ENCODE results near the gene ANXA2R.
"Not testable (repeated sequence)": the region's sequence is repeated elsewhere in the genome, so short reads cannot be mapped to it uniquely, and the experiment has no call there.

Gene ANXA2R

GRCh38 chr5:43038496-43038989 lies 1.6 kb downstream of the ANXA2R start:
- H3K9ac ChIP-seq (ENCODE audit: low read length): no peak overlapping the region
- H3K36me3 ChIP-seq (ENCODE audit: control insufficient read depth, low read depth, low read length): no peaks in the 10 kb centered on the region
- no peak overlapping the region for H3K4me3 ChIP-seq (ENCODE audit: low read length)
- H3K27me3 ChIP-seq (ENCODE audit: control insufficient read depth, insufficient read depth, low read length): peaks cover 99% of the 10 kb centered on the region
- peaks cover 21% of the 10 kb centered on the region for H3K4me1 ChIP-seq (ENCODE audit: control insufficient read depth, low read depth, low read length)
- no peaks in the 10 kb centered on the region for H3K9me3 ChIP-seq (ENCODE audit: control insufficient read depth, low read depth, low read length)
- H3K27ac ChIP-seq (ENCODE audit: low read length): no peak overlapping the region

- peaks cover 21% of the 10 kb centered on the region for H3K4me1 ChIP-seq (ENCODE audit: control insufficient read depth, low read depth, low read length)
- H3K4me3 ChIP-seq (ENCODE audit: low read length): peak overlapping the region; percentile 17
- H3K27me3 ChIP-seq (ENCODE audit: control insufficient read depth, insufficient read depth, low read length): peaks cover 98% of the 10 kb centered on the region
- H3K9me3 ChIP-seq (ENCODE audit: control insufficient read depth, low read depth, low read length): no peaks in the 10 kb centered on the region
- no peak overlapping the region for H3K27ac ChIP-seq (ENCODE audit: low read length)
- H3K9ac ChIP-seq (ENCODE audit: low read length): no peak overlapping the region
- H3K36me3 ChIP-seq (ENCODE audit: control insufficient read depth, low read depth, low read length): no peaks in the 10 kb centered on the region
These were observed 2.3 kb downstream of the ANXA2R start for GRCh38 chr5:43037636-43038495.

GRCh38 chr5:43036856-43037635 lies 3.1 kb downstream of the ANXA2R start:
- Histone ChIP-seq H3K4me1 (ENCODE audit: control insufficient read depth, low read depth, low read length) (peaks cover 21% of the 10 kb centered on the region), H3K27me3 (ENCODE audit: control insufficient read depth, insufficient read depth, low read length) (peaks cover 90% of the 10 kb centered on the region), H3K9me3 (ENCODE audit: control insufficient read depth, low read depth, low read length) (no peaks in the 10 kb centered on the region), H3K9ac (ENCODE audit: low read length) (no peak overlapping the region), H3K36me3 (ENCODE audit: control insufficient read depth, low read depth, low read length) (no peaks in the 10 kb centered on the region), H3K4me3 (ENCODE audit: low read length) (no peak overlapping the region), H3K27ac (ENCODE audit: low read length) (no peak overlapping the region)

GRCh38 chr5:43036409-43036808 lies 3.7 kb downstream of the ANXA2R start:
- H3K27me3 ChIP-seq (ENCODE audit: control insufficient read depth, insufficient read depth, low read length): peaks cover 84% of the 10 kb centered on the region
- no peak overlapping the region for H3K27ac ChIP-seq (ENCODE audit: low read length)
- H3K9me3 ChIP-seq (ENCODE audit: control insufficient read depth, low read depth, low read length): no peaks in the 10 kb centered on the region
- peaks cover 18% of the 10 kb centered on the region for H3K4me1 ChIP-seq (ENCODE audit: control insufficient read depth, low read depth, low read length)
- no peak overlapping the region for H3K4me3 ChIP-seq (ENCODE audit: low read length)
- H3K36me3 ChIP-seq (ENCODE audit: control insufficient read depth, low read depth, low read length): no peaks in the 10 kb centered on the region
- no peak overlapping the region for H3K9ac ChIP-seq (ENCODE audit: low read length)

GRCh38 chr5:43034591-43034968 lies 5.5 kb downstream of the ANXA2R start:
- H3K4me3 ChIP-seq (ENCODE audit: low read length): no peak overlapping the region
- peaks cover 6% of the 10 kb centered on the region for H3K4me1 ChIP-seq (ENCODE audit: control insufficient read depth, low read depth, low read length)
- peaks cover 65% of the 10 kb centered on the region for H3K27me3 ChIP-seq (ENCODE audit: control insufficient read depth, insufficient read depth, low read length)

GRCh38 chr5:43033841-43034590 lies 6.1 kb downstream of the ANXA2R start:
- Histone ChIP-seq H3K9me3 (ENCODE audit: control insufficient read depth, low read depth, low read length) (no peaks in the 10 kb centered on the region), H3K4me3 (ENCODE audit: low read length) (no peak overlapping the region), H3K27me3 (ENCODE audit: control insufficient read depth, insufficient read depth, low read length) (peaks cover 60% of the 10 kb centered on the region), H3K9ac (ENCODE audit: low read length) (no peak overlapping the region), H3K4me1 (ENCODE audit: control insufficient read depth, low read depth, low read length) (peaks cover 3% of the 10 kb centered on the region), H3K27ac (ENCODE audit: low read length) (no peak overlapping the region), H3K36me3 (ENCODE audit: control insufficient read depth, low read depth, low read length) (no peaks in the 10 kb centered on the region)

More at GRCh38 chr5:43034591-43034968, 5.5 kb downstream of the ANXA2R start:
- Histone ChIP-seq H3K9me3 (ENCODE audit: control insufficient read depth, low read depth, low read length) (no peaks in the 10 kb centered on the region), H3K27ac (ENCODE audit: low read length) (no peak overlapping the region), H3K9ac (ENCODE audit: low read length) (no peak overlapping the region), H3K36me3 (ENCODE audit: control insufficient read depth, low read depth, low read length) (no peaks in the 10 kb centered on the region)

GRCh38 chr5:43027054-43027785 lies 12.9 kb downstream of the ANXA2R start:
- Histone ChIP-seq H3K27me3 (ENCODE audit: control insufficient read depth, insufficient read depth, low read length) (peaks cover 60% of the 10 kb centered on the region), H3K9ac (ENCODE audit: low read length) (no peak overlapping the region), H3K36me3 (ENCODE audit: control insufficient read depth, low read depth, low read length) (no peaks in the 10 kb centered on the region), H3K27ac (ENCODE audit: low read length) (no peak overlapping the region), H3K9me3 (ENCODE audit: control insufficient read depth, low read depth, low read length) (no peaks in the 10 kb centered on the region), H3K4me1 (ENCODE audit: control insufficient read depth, low read depth, low read length) (no peaks in the 10 kb centered on the region), H3K4me3 (ENCODE audit: low read length) (no peak overlapping the region)

GRCh38 chr5:43025184-43025950 lies 14.8 kb downstream of the ANXA2R start:
- H3K36me3 ChIP-seq (ENCODE audit: control insufficient read depth, low read depth, low read length); H3K4me1 ChIP-seq (ENCODE audit: control insufficient read depth, low read depth, low read length); H3K9ac ChIP-seq (ENCODE audit: low read length); H3K27ac ChIP-seq (ENCODE audit: low read length); H3K9me3 ChIP-seq (ENCODE audit: control insufficient read depth, low read depth, low read length): not testable (repeated sequence)
- Histone ChIP-seq H3K4me3 (ENCODE audit: low read length) (peak overlapping the region; percentile 24), H3K27me3 (ENCODE audit: control insufficient read depth, insufficient read depth, low read length) (peaks cover 78% of the 10 kb centered on the region)

- Histone ChIP-seq H3K4me1 (ENCODE audit: control insufficient read depth, low read depth, low read length) (peaks cover 7% of the 10 kb centered on the region), H3K27me3 (ENCODE audit: control insufficient read depth, insufficient read depth, low read length) (peaks cover 90% of the 10 kb centered on the region), H3K27ac (ENCODE audit: low read length) (no peak overlapping the region)
These were observed 15.9 kb downstream of the ANXA2R start for GRCh38 chr5:43024217-43024616.

GRCh38 chr5:43021151-43021550 lies 19.0 kb downstream of the ANXA2R start:
- Histone ChIP-seq H3K9ac (ENCODE audit: low read length) (no peak overlapping the region), H3K36me3 (ENCODE audit: control insufficient read depth, low read depth, low read length) (no peaks in the 10 kb centered on the region), H3K27me3 (ENCODE audit: control insufficient read depth, insufficient read depth, low read length) (peaks cover 97% of the 10 kb centered on the region), H3K4me1 (ENCODE audit: control insufficient read depth, low read depth, low read length) (peaks cover 18% of the 10 kb centered on the region), H3K9me3 (ENCODE audit: control insufficient read depth, low read depth, low read length) (no peaks in the 10 kb centered on the region), H3K27ac (ENCODE audit: low read length) (no peak overlapping the region), H3K4me3 (ENCODE audit: low read length) (no peak overlapping the region)

More at GRCh38 chr5:43024217-43024616, 15.9 kb downstream of the ANXA2R start:
- Histone ChIP-seq H3K9ac (ENCODE audit: low read length) (no peak overlapping the region), H3K36me3 (ENCODE audit: control insufficient read depth, low read depth, low read length) (no peaks in the 10 kb centered on the region), H3K4me3 (ENCODE audit: low read length) (no peak overlapping the region), H3K9me3 (ENCODE audit: control insufficient read depth, low read depth, low read length) (no peaks in the 10 kb centered on the region)
